Fibroblast of lung (primary cell): ENCODE measurements around the gene GREB1.

Experiments
- EZH2 ChIP-seq: IDR thresholded peaks from 2 replicates; pipeline ENCODE4 v1.5.1; 2012; ENCODE audit warnings: low read length, control low read depth, mild to moderate bottlenecking; ENCODE audit errors: missing control alignments
- TF ChIP-seq, protein P1 (sequence below), 2 donors: IDR thresholded peaks in 1 of 2; conservative IDR thresholded peaks in 1 of 2; 1 replicate in 1 of 2; 2 replicates in 1 of 2; pipeline ENCODE4 v1.5.1; 2011 to 2012; ENCODE audit warnings: low read length in 2 of 2, control low read depth in 1 of 2, inconsistent platforms in 1 of 2, low read depth in 1 of 2, mild to moderate bottlenecking in 1 of 2

DNA sequence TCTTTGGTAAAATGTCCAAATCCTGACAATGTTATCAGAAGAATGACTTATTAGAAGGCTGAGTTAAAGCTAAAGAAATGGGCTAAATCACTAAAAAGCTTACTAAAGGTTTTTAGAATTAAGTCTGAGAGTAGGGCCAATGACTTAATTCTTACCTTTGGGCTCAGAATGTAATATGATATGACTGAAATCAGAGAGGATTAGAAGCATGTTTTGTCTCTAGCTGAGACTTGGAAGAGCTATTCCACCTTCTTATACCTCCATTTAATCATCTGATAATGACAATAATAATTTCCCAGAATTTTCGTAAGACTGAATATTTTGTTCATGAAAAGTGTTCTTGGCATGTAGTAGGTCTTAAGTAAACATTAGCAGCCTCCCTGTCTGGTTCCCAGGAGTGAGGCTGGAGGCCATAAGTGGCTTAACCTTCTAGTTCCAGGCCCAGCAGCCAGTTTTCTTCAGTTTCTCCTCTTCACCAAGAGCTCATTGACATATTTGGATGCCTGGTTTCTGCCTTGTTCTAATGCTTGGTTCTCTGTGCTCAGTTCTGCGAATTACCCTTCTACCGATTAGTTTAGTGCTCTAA is 42.4 kb upstream of the GREB1 start:
- TF ChIP-seq, protein P1, sequence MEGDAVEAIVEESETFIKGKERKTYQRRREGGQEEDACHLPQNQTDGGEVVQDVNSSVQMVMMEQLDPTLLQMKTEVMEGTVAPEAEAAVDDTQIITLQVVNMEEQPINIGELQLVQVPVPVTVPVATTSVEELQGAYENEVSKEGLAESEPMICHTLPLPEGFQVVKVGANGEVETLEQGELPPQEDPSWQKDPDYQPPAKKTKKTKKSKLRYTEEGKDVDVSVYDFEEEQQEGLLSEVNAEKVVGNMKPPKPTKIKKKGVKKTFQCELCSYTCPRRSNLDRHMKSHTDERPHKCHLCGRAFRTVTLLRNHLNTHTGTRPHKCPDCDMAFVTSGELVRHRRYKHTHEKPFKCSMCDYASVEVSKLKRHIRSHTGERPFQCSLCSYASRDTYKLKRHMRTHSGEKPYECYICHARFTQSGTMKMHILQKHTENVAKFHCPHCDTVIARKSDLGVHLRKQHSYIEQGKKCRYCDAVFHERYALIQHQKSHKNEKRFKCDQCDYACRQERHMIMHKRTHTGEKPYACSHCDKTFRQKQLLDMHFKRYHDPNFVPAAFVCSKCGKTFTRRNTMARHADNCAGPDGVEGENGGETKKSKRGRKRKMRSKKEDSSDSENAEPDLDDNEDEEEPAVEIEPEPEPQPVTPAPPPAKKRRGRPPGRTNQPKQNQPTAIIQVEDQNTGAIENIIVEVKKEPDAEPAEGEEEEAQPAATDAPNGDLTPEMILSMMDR (conservative IDR thresholded peaks at IDR 0.05 in 1 of 2, IDR thresholded peaks at IDR 0.05 in 1 of 2; ENCODE audit: low read depth in 1 of 2, low read length in 2 of 2): no peak
- no peak for TF ChIP-seq EZH2
